Measurements from ENCODE around the gene DCBLD1.

The DCBLD1 gene

DNA sequence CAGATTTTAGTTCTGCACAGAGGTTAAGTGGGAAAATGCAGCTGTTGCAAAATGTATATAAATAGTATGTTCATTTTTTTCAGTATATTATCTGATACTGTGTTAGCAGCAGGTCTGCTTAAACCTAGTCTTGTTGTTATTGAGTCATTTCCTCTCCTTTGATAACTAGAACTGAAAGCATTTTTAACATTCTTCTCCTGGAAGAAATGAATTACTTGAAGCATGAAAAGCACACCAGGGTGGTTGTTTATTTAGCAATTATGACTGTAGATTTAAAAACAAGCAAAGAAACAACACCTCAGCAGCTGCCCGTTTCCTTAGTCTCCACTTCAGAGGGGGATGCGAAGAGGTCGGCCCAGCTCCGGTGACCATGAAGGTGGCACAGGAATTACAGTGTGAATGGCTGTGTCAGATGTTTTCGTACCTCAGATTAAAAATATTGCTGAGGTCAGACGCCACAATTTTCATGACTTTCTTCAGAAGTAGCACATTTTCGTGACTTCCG lies 66.4 kb downstream of the DCBLD1 start:
- Histone ChIP-seq H3K4me3 (ENCODE audit: low read length) (peak overlapping the region; percentile 72), H3K4me1 (ENCODE audit: control insufficient read depth, insufficient read depth, low read length) (peaks cover 11% of the 10 kb centered on the region), H3K27me3 (replicated peaks; ENCODE audit: control insufficient read depth, insufficient read depth, low read length) (no peaks in the 10 kb centered on the region), H3K9ac (ENCODE audit: low read length) (no peak overlapping the region), H3K36me3 (ENCODE audit: control insufficient read depth, insufficient read depth, low read length, severe bottlenecking) (peaks cover 17% of the 10 kb centered on the region), H3K9me3 (ENCODE audit: control insufficient read depth, low read length) (no peaks in the 10 kb centered on the region)
- DNase-seq (ENCODE audit: low read depth) = peak; percentile 62

DNA sequence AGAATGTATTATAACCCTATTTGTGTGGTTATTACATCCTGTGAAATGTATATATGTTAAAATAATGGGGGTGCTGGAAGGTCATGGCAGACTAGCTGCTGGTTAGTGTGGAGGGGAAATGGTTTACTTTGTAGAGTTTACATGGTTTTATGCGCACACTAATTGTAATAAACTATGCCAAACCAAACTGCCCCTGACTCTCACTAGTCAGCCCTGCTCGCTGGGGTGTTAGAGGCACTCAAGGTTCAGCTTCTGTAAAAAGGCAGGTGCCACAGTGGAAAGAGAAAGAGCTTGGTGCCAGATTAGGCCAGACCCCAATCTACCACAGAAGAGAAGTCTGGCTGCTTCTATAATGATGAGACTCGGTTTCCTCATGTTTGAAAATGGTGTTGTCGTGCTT lies 67.1 kb downstream of the DCBLD1 start:
- DNase-seq (ENCODE audit: low read depth) = no peak
- Histone ChIP-seq H3K36me3 (ENCODE audit: control insufficient read depth, insufficient read depth, low read length, severe bottlenecking) (peaks cover 13% of the 10 kb centered on the region), H3K9ac (ENCODE audit: low read length) (no peak overlapping the region), H3K4me3 (ENCODE audit: low read length) (no peak overlapping the region), H3K9me3 (ENCODE audit: control insufficient read depth, low read length) (no peaks in the 10 kb centered on the region), H3K4me1 (ENCODE audit: control insufficient read depth, insufficient read depth, low read length) (peaks cover 11% of the 10 kb centered on the region), H3K27me3 (replicated peaks; ENCODE audit: control insufficient read depth, insufficient read depth, low read length) (no peaks in the 10 kb centered on the region)

DNA sequence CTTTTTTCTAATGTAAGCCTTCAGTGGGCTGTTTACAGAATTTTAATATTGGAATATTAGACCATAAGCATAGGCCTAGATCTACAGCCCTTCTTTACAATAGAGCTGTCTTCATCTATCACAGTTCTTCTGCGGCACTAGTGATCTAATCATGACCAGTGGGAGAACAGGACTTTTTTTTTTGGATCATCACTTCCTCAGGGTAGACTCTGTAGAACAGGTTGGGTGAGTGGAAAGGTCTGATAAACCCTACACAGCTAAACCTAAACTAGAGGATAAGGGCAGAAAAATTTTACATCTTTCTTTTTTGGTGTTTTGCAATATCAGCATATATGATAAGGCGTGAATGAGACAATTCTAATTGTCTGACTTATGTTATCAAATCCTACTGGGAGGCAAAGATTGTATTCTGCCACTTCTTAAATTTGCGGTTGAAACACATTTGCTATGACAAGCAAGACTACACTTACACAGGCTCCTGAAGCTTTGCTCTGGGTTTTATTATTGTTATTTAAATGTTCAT lies 67.7 kb downstream of the DCBLD1 start:
- peaks cover 11% of the 10 kb centered on the region for H3K4me1 ChIP-seq (ENCODE audit: control insufficient read depth, insufficient read depth, low read length)
- H3K9ac ChIP-seq (ENCODE audit: low read length) = no peak overlapping the region
- H3K36me3 ChIP-seq (ENCODE audit: control insufficient read depth, insufficient read depth, low read length, severe bottlenecking) = peaks cover 7% of the 10 kb centered on the region
- H3K27me3 ChIP-seq (replicated peaks; ENCODE audit: control insufficient read depth, insufficient read depth, low read length) = no peaks in the 10 kb centered on the region
- no peak overlapping the region for H3K4me3 ChIP-seq (ENCODE audit: low read length)
- DNase-seq (ENCODE audit: low read depth) = no peak
- no peaks in the 10 kb centered on the region for H3K9me3 ChIP-seq (ENCODE audit: control insufficient read depth, low read length)

DNA sequence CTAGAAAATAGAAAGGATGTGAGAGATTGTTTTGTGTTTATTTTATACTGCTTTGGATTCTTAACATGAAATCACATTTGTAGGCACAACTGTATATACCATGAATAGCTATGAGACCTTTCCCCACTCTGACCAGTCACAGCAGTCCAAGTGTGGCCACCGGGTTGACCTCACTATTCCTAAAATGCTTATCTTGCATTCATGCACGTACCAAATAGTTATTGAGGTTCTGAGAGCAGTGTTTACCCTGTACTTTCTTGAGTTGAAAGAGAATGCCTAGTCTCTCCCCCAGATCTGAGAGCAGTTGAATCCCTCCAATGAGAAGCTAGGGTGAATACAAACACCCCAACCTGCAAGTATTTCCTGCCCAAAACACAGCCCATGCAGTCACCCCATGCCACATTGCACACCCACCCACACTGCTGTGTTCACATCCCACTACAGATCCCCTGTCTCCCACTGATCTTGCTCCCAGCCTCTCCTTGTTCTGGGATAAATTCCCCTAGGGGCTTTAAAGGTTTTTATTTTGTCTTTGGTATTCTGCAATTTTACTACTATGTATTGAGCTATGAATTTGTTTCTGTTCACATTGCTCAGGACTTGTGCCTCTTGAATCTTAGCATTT lies 68.3 kb downstream of the DCBLD1 start:
- peaks cover 1% of the 10 kb centered on the region for H3K36me3 ChIP-seq (ENCODE audit: control insufficient read depth, insufficient read depth, low read length, severe bottlenecking)
- H3K27me3 ChIP-seq (replicated peaks; ENCODE audit: control insufficient read depth, insufficient read depth, low read length) = no peaks in the 10 kb centered on the region
- no peak overlapping the region for H3K4me3 ChIP-seq (ENCODE audit: low read length)
- no peak overlapping the region for H3K9ac ChIP-seq (ENCODE audit: low read length)
- no peak for DNase-seq (ENCODE audit: low read depth)
- peaks cover 17% of the 10 kb centered on the region for H3K4me1 ChIP-seq (ENCODE audit: control insufficient read depth, insufficient read depth, low read length)
- H3K9me3 ChIP-seq (ENCODE audit: control insufficient read depth, low read length) = no peaks in the 10 kb centered on the region

DNA sequence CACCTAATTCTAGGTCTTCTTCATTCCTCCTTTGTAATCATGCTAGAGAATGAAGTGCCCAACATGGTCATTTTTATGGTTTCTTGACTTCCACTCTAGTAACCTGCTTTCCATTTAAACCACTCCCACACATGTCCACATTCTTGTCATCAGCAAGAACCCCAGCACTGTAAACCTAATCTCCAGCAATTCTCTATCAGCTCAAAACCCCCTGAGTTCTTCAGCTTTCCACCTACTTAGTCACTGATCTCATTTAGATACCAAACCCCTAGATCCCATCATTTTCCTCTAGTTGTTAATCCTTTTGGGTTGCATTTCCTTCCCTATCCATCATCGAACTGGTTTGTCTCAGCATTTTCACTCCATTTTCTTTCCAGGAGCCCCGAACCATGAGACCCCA lies 70.1 kb downstream of the DCBLD1 start:
- Histone ChIP-seq H3K4me1 (ENCODE audit: control insufficient read depth, insufficient read depth, low read length) (peaks cover 18% of the 10 kb centered on the region), H3K4me3 (ENCODE audit: low read length) (no peak overlapping the region), H3K27me3 (replicated peaks; ENCODE audit: control insufficient read depth, insufficient read depth, low read length) (no peaks in the 10 kb centered on the region), H3K9me3 (ENCODE audit: control insufficient read depth, low read length) (no peaks in the 10 kb centered on the region), H3K9ac (ENCODE audit: low read length) (no peak overlapping the region), H3K36me3 (ENCODE audit: control insufficient read depth, insufficient read depth, low read length, severe bottlenecking) (no peaks in the 10 kb centered on the region)
- DNase-seq (ENCODE audit: low read depth) = no peak

DNA sequence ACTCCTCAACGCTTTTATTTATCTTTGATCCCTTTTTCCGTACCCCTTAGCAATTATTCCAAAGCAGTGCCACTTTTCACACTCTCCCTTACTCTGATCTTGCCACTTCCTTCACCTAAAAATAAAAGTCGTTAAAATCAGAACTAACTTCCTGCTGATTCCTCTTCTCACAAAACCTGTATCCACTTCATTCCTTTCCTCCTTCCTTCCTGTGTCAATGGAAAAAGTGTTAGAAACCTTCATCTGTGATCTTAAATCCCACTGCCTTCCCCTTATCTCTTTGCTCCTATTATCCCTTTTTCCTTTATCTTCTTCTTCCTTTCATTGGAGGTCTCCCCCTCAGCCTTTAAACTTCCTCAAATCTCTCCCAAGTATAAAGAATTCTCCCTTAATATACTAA lies 70.7 kb downstream of the DCBLD1 start:
- no peak overlapping the region for H3K9ac ChIP-seq (ENCODE audit: low read length)
- H3K4me1 ChIP-seq (ENCODE audit: control insufficient read depth, insufficient read depth, low read length) = peaks cover 17% of the 10 kb centered on the region
- H3K9me3 ChIP-seq (ENCODE audit: control insufficient read depth, low read length) = no peaks in the 10 kb centered on the region
- no peak for DNase-seq (ENCODE audit: low read depth)
- H3K4me3 ChIP-seq (ENCODE audit: low read length) = no peak overlapping the region
- H3K36me3 ChIP-seq (ENCODE audit: control insufficient read depth, insufficient read depth, low read length, severe bottlenecking) = no peaks in the 10 kb centered on the region
- no peaks in the 10 kb centered on the region for H3K27me3 ChIP-seq (replicated peaks; ENCODE audit: control insufficient read depth, insufficient read depth, low read length)

DNA sequence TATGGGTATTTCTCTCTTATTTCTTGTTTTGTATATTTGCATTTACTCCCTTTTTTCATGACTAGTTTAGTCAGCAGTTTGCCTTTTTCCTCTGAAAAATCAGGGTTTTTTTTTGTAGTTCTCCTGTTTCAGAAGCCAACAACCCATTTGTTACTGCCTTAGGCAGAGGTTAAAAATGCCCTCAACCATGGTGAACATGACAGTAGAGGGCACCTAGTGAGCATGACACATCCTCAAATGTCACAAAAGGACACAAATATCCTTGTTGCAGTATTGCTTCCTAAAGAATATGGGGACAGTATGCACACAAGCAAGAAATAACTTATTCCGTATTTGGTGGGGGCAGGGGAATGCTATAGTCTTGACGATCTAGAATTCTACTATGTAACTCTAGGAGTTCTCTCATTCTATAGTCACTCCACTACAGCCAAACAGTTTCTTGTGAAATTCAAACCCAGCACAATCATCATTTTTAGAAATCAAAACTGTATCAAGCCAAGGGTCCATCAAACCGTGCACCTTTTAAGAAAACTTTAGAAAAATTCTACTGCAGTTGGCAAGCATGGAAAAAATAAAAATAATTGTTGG lies 72.9 kb downstream of the DCBLD1 start:
- peaks cover 12% of the 10 kb centered on the region for H3K36me3 ChIP-seq (ENCODE audit: control insufficient read depth, insufficient read depth, low read length, severe bottlenecking)
- no peaks in the 10 kb centered on the region for H3K27me3 ChIP-seq (replicated peaks; ENCODE audit: control insufficient read depth, insufficient read depth, low read length)
- peak overlapping the region; percentile 28 for H3K9ac ChIP-seq (ENCODE audit: low read length)
- no peaks in the 10 kb centered on the region for H3K9me3 ChIP-seq (ENCODE audit: control insufficient read depth, low read length)
- no peak overlapping the region for H3K4me3 ChIP-seq (ENCODE audit: low read length)
- peaks cover 15% of the 10 kb centered on the region for H3K4me1 ChIP-seq (ENCODE audit: control insufficient read depth, insufficient read depth, low read length)
- DNase-seq (ENCODE audit: low read depth) = peak; percentile 19

DNA sequence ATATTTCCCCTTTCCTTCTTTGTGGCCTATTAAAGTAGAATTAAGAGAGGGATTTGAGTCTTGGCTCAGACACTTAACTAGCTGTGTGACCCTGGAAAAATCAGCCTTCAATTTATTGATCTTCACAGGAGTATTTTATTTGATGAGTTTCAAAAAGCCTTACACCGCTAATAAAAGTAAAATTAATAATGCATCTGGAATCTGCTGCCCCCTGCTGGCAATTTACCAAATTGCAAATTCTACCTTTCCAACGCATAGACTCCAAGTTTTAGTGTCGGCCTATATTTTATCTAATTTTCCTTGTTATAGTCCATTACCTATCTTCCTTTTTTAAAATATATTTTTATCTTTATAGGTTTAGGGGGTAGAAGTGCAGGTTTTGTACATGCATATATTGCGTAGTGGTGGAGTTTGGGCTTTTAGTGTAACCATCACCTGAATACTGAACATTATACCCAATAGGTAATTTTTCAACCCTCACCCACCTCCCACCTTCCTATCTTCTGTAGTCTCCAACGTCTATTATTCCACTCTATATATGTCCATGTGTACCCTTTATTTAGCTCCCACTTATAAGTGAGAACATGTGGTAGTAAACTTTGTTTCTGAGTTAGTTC lies 73.5 kb downstream of the DCBLD1 start:
- Histone ChIP-seq H3K9ac (ENCODE audit: low read length) (peak overlapping the region; percentile 28), H3K9me3 (ENCODE audit: control insufficient read depth, low read length) (no peaks in the 10 kb centered on the region), H3K27me3 (replicated peaks; ENCODE audit: control insufficient read depth, insufficient read depth, low read length) (no peaks in the 10 kb centered on the region), H3K4me1 (ENCODE audit: control insufficient read depth, insufficient read depth, low read length) (peaks cover 15% of the 10 kb centered on the region), H3K4me3 (ENCODE audit: low read length) (no peak overlapping the region), H3K36me3 (ENCODE audit: control insufficient read depth, insufficient read depth, low read length, severe bottlenecking) (peaks cover 18% of the 10 kb centered on the region)
- DNase-seq (ENCODE audit: low read depth) = peak; percentile 73

DNA sequence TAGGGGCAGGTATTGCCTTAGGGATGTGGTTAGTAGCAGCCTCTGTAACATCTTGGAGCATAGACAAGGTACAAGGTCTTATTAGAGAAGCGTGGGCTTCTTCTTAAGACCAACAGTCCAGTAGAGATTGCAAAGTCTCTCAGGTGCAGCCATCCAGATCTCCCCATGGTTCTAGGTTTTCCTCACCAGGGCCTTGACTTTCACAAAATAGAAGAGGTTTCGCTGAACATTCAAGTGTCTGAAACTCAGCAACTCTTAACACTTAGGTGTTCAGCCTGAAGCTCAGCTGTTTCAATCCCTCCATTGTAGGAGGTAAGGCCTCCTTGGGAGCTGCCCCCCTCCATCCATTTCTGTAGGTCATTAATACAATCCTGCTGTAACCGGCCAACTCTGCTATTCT lies 75.5 kb downstream of the DCBLD1 start:
- no peaks in the 10 kb centered on the region for H3K9me3 ChIP-seq (ENCODE audit: control insufficient read depth, low read length)
- H3K27me3 ChIP-seq (replicated peaks; ENCODE audit: control insufficient read depth, insufficient read depth, low read length) = no peaks in the 10 kb centered on the region
- peaks cover 15% of the 10 kb centered on the region for H3K4me1 ChIP-seq (ENCODE audit: control insufficient read depth, insufficient read depth, low read length)
- no peak overlapping the region for H3K4me3 ChIP-seq (ENCODE audit: low read length)
- no peak overlapping the region for H3K9ac ChIP-seq (ENCODE audit: low read length)
- peaks cover 37% of the 10 kb centered on the region for H3K36me3 ChIP-seq (ENCODE audit: control insufficient read depth, insufficient read depth, low read length, severe bottlenecking)
- DNase-seq (ENCODE audit: low read depth) = no peak

DNA sequence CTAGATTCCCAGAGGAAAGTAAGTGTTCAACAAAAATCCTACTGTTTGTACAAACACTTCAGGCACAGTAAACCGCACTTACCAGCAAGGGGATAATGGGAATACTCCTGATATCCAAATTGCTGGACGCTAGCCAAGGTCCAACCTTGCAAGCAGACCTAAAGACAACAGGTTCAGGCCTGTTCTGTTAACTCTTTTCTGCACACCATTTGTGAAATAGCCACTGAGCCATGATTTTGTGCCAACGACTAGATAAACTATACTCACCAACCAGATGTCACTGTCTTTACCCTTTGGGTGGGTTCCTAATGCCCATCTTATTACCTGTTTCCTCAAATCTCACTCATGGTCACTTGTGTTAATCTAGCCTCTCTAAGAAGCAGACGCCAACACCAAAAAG lies 76.3 kb downstream of the DCBLD1 start:
- Histone ChIP-seq H3K4me3 (ENCODE audit: low read length) (no peak overlapping the region), H3K36me3 (ENCODE audit: control insufficient read depth, insufficient read depth, low read length, severe bottlenecking) (peaks cover 41% of the 10 kb centered on the region), H3K9me3 (ENCODE audit: control insufficient read depth, low read length) (no peaks in the 10 kb centered on the region), H3K9ac (ENCODE audit: low read length) (no peak overlapping the region), H3K27me3 (replicated peaks; ENCODE audit: control insufficient read depth, insufficient read depth, low read length) (no peaks in the 10 kb centered on the region), H3K4me1 (ENCODE audit: control insufficient read depth, insufficient read depth, low read length) (peaks cover 15% of the 10 kb centered on the region)
- DNase-seq (ENCODE audit: low read depth) = no peak

DNA sequence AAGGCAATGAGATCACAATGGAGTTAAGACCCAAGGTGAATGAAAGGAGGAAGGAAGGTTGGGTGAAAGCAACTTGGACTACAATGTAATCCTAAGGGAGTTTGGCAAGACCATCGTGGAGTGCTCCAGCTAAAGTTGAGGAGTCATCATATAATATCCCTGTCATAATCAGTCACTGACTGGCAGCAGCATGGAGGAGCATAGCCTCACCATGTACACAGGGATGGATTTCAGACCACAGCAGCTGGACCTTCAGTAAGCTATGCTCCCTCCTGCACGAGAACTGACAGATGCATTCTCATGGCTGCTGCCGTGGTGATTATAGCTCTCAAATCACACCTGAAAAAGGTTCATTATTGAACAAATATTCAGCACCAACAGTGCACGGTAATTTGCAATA lies 76.8 kb downstream of the DCBLD1 start:
- H3K36me3 ChIP-seq (ENCODE audit: control insufficient read depth, insufficient read depth, low read length, severe bottlenecking) = peaks cover 43% of the 10 kb centered on the region
- DNase-seq (ENCODE audit: low read depth) = no peak
- peaks cover 15% of the 10 kb centered on the region for H3K4me1 ChIP-seq (ENCODE audit: control insufficient read depth, insufficient read depth, low read length)
- H3K9me3 ChIP-seq (ENCODE audit: control insufficient read depth, low read length) = no peaks in the 10 kb centered on the region
- no peak overlapping the region for H3K4me3 ChIP-seq (ENCODE audit: low read length)
- H3K9ac ChIP-seq (ENCODE audit: low read length) = no peak overlapping the region
- no peaks in the 10 kb centered on the region for H3K27me3 ChIP-seq (replicated peaks; ENCODE audit: control insufficient read depth, insufficient read depth, low read length)

Measured in adipocyte (in vitro differentiated cells).